OCI-LY1 (cell line): ENCODE data around the gene CLUH.

Experiments
- H2AFZ ChIP-seq: fragments of 200-600 bp; sonication (generic), shearing (Covaris generic); 2 replicates; pipeline ENCODE4 v1.6.0; 2014; ENCODE audit warnings: antibody characterized with exemption, mild to moderate bottlenecking, low read length
- H3F3A ChIP-seq: fragments of 200-600 bp; sonication (generic), shearing (Covaris generic); 2 replicates; pipeline ENCODE4 v1.6.0; 2014; ENCODE audit warnings: mild to moderate bottlenecking, antibody characterized with exemption, low read length, moderate library complexity; ENCODE audit not compliant: insufficient read depth
- H3K27ac ChIP-seq: fragments of 200-600 bp; sonication (generic); 2 replicates; pipeline ENCODE4 v1.5.1; 2014; ENCODE audit warnings: low read length, mixed run types, mild to moderate bottlenecking, low read depth; ENCODE audit not compliant: poor library complexity, severe bottlenecking
- H3K27me3 ChIP-seq: fragments of 200-600 bp; sonication (generic); 2 replicates; pipeline ENCODE4 v1.6.0; 2014; ENCODE audit warnings: antibody characterized with exemption, mild to moderate bottlenecking, low read length, moderate library complexity; ENCODE audit not compliant: insufficient read depth
- H3K36me3 ChIP-seq: fragments of 200-600 bp; sonication (generic); 2 replicates; pipeline ENCODE4 v1.6.1; 2014; ENCODE audit warnings: mild to moderate bottlenecking, antibody characterized with exemption, low read length, moderate library complexity, mixed read lengths; ENCODE audit not compliant: insufficient read depth
- H3K4me1 ChIP-seq: fragments of 200-600 bp; sonication (generic); 2 replicates; pipeline ENCODE4 v1.5.1; 2014; ENCODE audit warnings: mild to moderate bottlenecking, low read length, moderate library complexity; ENCODE audit not compliant: insufficient read depth, severe bottlenecking
- H3K4me2 ChIP-seq: fragments of 200-600 bp; sonication (generic), shearing (Covaris generic); 2 replicates; pipeline ENCODE4 v1.6.1; 2014; ENCODE audit warnings: low read length
- H3K4me3 ChIP-seq: fragments of 200-600 bp; sonication (generic); 2 replicates; pipeline ENCODE4 v1.5.1; 2014; ENCODE audit warnings: low read length, low read depth, mild to moderate bottlenecking, mixed read lengths; ENCODE audit not compliant: poor library complexity, severe bottlenecking
- H3K79me2 ChIP-seq: fragments of 200-600 bp; shearing (Covaris generic); 2 replicates; pipeline ENCODE4 v1.6.1; 2016; ENCODE audit warnings: mixed run types, low read length, mixed read lengths; ENCODE audit not compliant: insufficient read depth
- H3K9ac ChIP-seq: fragments of 200-600 bp; sonication (generic), shearing (Covaris generic); 2 replicates; pipeline ENCODE4 v1.6.1; 2014; ENCODE audit warnings: mild to moderate bottlenecking, low read length, mixed read lengths
- H3K9me2 ChIP-seq: fragments of 200-600 bp; sonication (generic), shearing (Covaris generic); 2 replicates; pipeline ENCODE4 v1.6.1; 2014; ENCODE audit warnings: low read depth, mild to moderate bottlenecking, low read length, mixed read lengths
- H3K9me3 ChIP-seq: fragments of 200-600 bp; shearing (Covaris generic); 2 replicates; pipeline ENCODE4 v1.6.1; 2014; ENCODE audit warnings: low read length, mixed read lengths
- H4K20me1 ChIP-seq: fragments of 200-600 bp; sonication (generic), shearing (Covaris generic); 2 replicates; pipeline ENCODE4 v1.6.0; 2016; ENCODE audit warnings: mild to moderate bottlenecking, low read length; ENCODE audit not compliant: insufficient read depth
- CTCF ChIP-seq: fragments of 200-600 bp; sonication (generic), shearing (Covaris generic); IDR thresholded peaks from 2 replicates; pipeline ENCODE4 v1.5.1; 2017; ENCODE audit warnings: mild to moderate bottlenecking, antibody characterized with exemption, low read length, moderate library complexity, mixed read lengths
- EZH2 ChIP-seq: fragments of 200-600 bp; sonication (generic), shearing (Covaris generic); IDR thresholded peaks from 2 replicates; pipeline ENCODE4 v1.8.0; 2017; ENCODE audit warnings: borderline replicate concordance, mixed run types, mild to moderate bottlenecking, antibody characterized with exemption, low read length, moderate library complexity, mixed read lengths

The CLUH gene

GRCh38 chr17:2755891-2756724, 44.5 kb upstream of the CLUH start:
- Histone ChIP-seq H4K20me1 (no peaks in the 10 kb centered on the region), H3K36me3 (no peaks in the 10 kb centered on the region), H3K4me2 (no peak overlapping the region), H3K9me2 (no peaks in the 10 kb centered on the region), H3K4me1 (no peaks in the 10 kb centered on the region), H3K9ac (no peak overlapping the region), H3F3A (no peaks in the 10 kb centered on the region), H3K4me3 (no peak overlapping the region), H3K79me2 (no peaks in the 10 kb centered on the region), H3K9me3 (no peaks in the 10 kb centered on the region), H2AFZ (no peak overlapping the region), H3K27ac (no peak overlapping the region), H3K27me3 (no peaks in the 10 kb centered on the region; the same call in 1 of the 2 replicates)
- no peak for TF ChIP-seq EZH2
- TF ChIP-seq CTCF: no peak

- no peaks in the 10 kb centered on the region for H4K20me1 ChIP-seq
- H3K27me3 ChIP-seq: no peaks in the 10 kb centered on the region
- TF ChIP-seq CTCF: no peak
- no peak for TF ChIP-seq EZH2
- no peaks in the 10 kb centered on the region for H3K9me3 ChIP-seq
- no peak overlapping the region for H3K4me3 ChIP-seq
- no peaks in the 10 kb centered on the region for H3K79me2 ChIP-seq
- H3K9ac ChIP-seq: no peak overlapping the region
- H3K36me3 ChIP-seq: no peaks in the 10 kb centered on the region
- H3K9me2 ChIP-seq: no peaks in the 10 kb centered on the region
- no peak overlapping the region for H3K27ac ChIP-seq
- no peak overlapping the region for H2AFZ ChIP-seq
- H3K4me2 ChIP-seq: no peak overlapping the region
- no peaks in the 10 kb centered on the region for H3F3A ChIP-seq
- H3K4me1 ChIP-seq: no peaks in the 10 kb centered on the region
Measured at GRCh38 chr17:2751491-2751890, 39.9 kb upstream of the CLUH start.

GRCh38 chr17:2750721-2751120, 39.2 kb upstream of the CLUH start:
- H3K9me2 ChIP-seq: no peaks in the 10 kb centered on the region
- no peaks in the 10 kb centered on the region for H3F3A ChIP-seq
- no peak overlapping the region for H3K4me2 ChIP-seq
- no peaks in the 10 kb centered on the region for H3K36me3 ChIP-seq
- no peaks in the 10 kb centered on the region for H3K27me3 ChIP-seq
- no peak overlapping the region for H3K27ac ChIP-seq
- no peaks in the 10 kb centered on the region for H3K9me3 ChIP-seq
- no peak overlapping the region for H2AFZ ChIP-seq
- no peaks in the 10 kb centered on the region for H3K79me2 ChIP-seq
- H3K9ac ChIP-seq: no peak overlapping the region
- no peak for TF ChIP-seq CTCF
- TF ChIP-seq EZH2: no peak
- H3K4me1 ChIP-seq: no peaks in the 10 kb centered on the region
- no peaks in the 10 kb centered on the region for H4K20me1 ChIP-seq
- H3K4me3 ChIP-seq: no peak overlapping the region
